Prostate gland (tissue), 1 donor: Measurements from ENCODE around the gene UPK1A.

ENCODE experiments used
- POLR2A ChIP-seq: fragments of 450-650 bp; IDR thresholded peaks from one replicate; pipeline ENCODE4 v1.6.1; 2016; ENCODE audit warnings: antibody characterized with exemption, mild to moderate bottlenecking
- POLR2AphosphoS5 ChIP-seq: sonication (generic); formaldehyde crosslinking; IDR thresholded peaks from one replicate; pipeline ENCODE4 v1.6.1; 2017; ENCODE audit warnings: antibody characterized with exemption

GRCh38 chr19:35644987-35645679 is 21.2 kb upstream of the UPK1A start:
- peak; percentile 14 for TF ChIP-seq POLR2AphosphoS5
- TF ChIP-seq POLR2A: no peak
